HG03060 (cell line): Measurements from ENCODE around the gene FMNL2.
A peak's percentile ranks its signal among the peaks of the same experiment; 100 is the strongest.

Experiments
- ATAC-seq: cut with Tn5 transposase; IDR thresholded peaks from one replicate; pipeline ENCODE4 v1.9.1; 2021; ENCODE audit warnings: low read depth, moderate number of reproducible peaks; ENCODE audit not compliant: unreplicated experiment

The FMNL2 gene

DNA sequence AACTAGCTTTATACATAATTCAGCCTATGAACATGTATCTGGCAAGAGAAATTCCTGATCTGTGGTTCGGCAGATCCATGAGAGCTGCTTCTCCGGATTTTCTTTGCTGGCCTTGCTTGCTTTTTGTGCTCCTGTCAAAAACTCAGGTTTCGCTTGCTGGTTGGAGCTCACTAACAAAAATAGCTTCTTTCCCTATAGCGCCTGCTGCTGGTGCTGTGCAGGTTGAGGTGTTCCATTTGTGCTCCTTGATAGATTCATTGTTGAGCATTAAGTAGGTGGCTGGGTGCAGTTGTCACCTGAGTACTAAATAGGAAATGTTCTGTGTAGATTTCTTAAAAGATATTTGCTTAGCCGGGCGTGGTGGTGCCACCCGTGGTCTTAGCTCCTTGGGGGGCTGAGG lies 234.2 kb downstream of the FMNL2 start:
- no peak for ATAC-seq

DNA sequence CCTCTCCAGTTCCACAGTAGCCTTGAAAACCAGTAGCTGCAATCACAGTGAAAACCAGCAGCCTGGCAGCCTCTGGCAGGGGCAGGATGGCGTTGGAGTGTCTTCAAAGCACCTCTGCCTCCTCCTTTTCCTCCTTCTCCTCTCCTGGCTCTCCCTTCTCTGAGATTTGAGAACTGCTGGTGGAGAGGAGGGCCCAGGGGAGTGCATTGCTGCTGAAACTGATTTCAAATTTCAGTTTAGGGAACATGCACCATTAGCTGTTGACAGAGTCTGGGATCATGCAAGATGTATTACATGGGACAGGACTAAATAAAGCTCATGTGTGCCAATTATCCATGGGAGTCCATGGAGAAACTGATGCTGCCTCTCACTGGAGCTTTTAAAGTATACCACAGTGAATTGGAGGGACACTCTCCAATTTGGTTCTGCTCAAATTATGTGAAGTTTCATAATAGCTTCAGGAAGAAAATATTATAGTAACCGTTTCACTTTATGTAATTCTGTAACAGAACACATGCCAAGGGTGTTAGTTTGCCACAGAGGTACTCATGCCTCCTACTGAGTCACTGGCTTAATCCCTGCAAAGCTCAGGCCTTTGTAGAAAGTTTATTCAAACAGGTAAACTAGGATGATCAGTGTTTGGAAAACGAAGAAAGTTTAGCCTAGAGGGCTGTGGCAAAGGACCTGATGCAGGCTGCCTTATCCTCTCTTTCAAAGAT lies 236.2 kb downstream of the FMNL2 start:
- ATAC-seq, result no peak

DNA sequence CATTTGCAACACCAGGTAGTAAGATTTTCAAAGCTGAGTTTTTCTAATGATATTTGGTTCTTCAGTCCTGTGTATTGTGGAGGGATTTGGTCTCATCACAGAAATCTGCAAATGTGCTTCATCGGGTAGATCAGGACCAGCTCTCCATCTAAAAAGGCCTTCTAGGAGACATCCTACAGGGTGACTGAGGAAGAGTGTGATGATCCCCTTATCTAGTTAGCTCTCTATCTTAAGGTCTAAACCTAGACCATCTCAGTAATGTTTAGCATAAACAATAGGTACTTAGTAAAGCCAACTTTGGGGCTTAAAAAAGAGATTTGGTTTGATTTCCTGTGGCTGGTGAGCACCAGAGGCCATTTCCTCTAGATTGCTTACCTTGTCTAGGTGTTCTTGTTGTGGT lies 237.1 kb downstream of the FMNL2 start:
- no peak for ATAC-seq

DNA sequence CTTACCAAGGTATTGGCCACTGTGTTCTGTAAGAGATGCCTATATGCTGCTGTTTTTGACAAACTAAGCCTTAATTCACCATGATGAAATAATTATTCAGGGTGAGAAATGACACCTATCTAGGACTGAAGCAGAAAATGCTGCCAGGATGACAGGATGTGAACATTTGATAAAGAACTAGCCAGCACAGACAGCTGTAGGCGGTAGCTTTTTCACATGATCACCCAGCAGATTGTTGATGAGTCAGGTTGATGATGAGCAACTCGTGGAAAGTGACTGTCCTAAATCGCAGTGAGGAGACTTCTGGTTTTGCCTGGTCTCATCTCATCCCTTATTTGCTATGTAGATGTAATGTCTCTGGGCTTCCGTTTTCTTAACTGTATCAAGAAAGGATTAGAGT lies 238.2 kb downstream of the FMNL2 start:
- peak; percentile 94 for ATAC-seq

DNA sequence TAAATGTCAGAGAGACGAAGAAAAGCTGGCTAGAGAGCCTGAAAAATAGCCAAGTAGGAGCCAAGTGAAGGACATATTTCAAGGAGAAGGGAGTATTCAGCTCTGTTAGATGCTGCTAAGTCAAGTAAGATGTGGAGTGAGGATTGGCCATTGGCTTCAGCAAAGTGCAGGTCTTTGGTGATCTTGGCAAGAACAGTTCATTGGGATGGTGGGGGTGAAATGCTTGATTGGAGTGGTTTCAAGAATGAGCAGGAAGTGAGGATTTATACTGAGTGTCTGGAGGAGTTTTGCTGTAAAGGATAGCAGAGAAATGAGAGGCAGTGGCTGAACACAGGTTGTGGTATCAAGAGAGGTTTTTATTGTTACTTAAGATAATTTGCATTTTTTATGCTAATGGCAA lies 242.6 kb downstream of the FMNL2 start:
- ATAC-seq, result no peak

DNA sequence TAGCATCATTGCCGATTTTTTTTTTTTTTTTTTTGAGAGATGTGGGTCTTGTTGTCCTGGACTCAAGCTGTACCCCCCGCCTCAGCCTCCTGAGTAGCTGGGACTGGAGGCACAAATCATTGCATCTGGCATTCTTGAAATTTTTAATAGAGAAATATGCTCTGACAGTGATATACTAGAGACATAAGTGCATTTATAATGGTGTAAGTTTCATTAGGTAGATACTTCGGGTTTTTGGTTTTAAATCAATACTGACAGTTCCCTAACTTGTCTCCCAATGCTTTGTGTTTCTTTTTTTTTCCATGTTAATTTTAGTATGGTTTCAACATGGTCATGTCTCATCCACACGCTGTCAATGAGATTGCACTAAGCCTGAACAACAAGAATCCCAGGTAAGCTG lies 243.6 kb downstream of the FMNL2 start:
- no peak for ATAC-seq

DNA sequence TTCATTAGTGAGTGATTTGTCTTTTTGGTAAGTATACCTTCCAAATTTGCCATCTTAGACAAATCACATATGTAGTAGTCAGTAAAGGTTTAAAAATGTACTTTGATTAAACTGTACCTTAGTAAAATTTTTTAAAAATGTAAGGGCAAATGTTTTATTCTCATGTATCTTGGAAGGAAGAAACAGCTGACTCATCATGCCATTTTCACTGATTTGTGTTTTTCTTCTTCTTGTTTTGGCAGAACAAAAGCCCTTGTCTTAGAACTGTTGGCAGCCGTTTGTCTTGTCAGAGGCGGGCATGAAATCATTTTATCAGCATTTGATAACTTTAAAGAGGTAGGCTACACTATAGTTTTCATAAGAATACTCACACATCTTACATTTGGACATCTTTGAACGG lies 245.7 kb downstream of the FMNL2 start:
- no peak for ATAC-seq

DNA sequence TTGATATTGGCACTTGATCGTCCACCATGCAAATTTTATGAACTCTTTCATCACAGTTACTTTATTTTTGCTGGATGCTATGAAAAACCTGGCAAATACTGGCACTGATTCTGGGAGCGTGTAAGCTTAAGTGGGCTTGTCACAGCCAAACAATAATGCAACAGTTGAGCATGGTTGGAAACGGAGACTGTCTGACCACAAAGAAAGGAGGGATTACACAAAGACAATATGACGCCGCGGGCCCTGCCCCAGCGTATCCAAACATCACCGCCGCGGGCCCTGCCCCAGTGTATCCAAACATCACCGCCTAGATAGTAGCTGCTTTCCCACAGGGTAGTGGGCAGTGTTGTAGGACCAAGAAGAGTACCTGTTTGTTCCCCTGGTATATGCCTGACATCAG lies 246.4 kb downstream of the FMNL2 start:
- ATAC-seq, result no peak

DNA sequence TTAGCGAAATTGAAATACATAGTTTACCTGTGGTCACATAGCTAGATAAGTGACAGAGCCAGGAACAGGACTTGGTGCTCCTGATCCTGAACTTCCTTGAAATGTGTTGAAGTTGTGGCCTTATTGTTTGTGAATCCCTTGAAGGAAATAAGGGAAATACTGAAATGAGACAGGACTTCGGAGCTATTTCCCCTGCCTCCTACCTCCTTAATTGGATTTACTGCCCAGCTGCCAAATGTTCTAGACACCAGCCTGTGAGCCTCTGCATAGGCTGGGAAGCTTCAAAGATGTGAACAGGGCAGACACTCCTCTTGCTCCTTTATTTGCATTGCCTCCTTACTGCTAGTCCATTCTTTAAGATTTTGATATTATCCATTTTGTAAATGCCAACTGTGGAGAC lies 247.1 kb downstream of the FMNL2 start:
- ATAC-seq, result no peak

DNA sequence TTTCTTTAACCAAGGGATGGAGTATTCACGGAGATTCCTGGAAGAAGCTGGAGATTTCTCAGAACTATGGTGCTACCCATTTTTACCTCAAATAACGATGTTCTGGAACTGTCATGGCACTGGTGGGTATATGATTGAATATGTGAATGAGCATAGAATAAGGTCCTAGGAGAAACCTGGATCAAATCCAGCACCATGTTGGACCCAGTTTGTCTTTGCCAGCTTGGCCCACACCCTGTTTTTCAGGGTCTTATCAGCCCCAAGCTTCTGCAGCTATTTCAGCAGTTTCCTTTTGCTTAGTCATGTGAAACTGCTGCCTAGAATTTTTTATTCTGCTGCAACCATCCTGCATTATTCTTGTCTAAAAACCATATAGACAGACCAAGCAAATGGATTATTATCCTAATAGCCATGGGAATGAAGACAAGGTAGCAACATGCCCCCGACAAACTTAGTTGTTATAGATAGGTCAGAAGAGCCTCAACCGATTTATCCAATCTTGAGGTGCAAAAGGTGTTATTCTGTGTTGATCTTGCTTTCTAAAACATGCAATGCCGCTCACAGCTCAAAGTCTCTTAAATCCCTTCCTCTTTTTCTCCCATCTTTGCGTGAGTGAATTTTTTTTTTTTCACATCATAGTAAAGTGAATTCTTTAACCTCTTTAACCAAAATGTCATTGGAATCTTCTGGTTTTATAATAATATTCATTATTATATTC lies 248.7 kb downstream of the FMNL2 start:
- ATAC-seq, result no peak

DNA sequence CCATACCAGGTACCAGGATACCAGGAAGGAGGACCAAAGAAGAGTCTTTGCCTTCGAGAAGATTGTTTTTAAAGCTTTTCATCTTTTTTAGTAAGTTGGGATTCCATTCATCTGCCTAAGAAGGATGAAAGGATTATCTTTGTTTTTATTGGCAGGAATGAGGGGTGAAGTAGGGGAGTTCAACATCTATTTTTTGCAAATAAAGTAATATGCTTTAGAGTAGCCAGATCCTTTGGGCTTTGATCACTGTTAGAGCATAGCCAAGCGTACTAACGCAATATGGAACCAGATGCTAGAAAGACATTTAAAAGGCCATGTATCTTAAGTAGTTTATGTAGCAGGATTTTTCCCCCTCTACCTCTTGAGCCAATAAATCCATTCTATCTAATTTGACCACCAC lies 249.3 kb downstream of the FMNL2 start:
- no peak for ATAC-seq

DNA sequence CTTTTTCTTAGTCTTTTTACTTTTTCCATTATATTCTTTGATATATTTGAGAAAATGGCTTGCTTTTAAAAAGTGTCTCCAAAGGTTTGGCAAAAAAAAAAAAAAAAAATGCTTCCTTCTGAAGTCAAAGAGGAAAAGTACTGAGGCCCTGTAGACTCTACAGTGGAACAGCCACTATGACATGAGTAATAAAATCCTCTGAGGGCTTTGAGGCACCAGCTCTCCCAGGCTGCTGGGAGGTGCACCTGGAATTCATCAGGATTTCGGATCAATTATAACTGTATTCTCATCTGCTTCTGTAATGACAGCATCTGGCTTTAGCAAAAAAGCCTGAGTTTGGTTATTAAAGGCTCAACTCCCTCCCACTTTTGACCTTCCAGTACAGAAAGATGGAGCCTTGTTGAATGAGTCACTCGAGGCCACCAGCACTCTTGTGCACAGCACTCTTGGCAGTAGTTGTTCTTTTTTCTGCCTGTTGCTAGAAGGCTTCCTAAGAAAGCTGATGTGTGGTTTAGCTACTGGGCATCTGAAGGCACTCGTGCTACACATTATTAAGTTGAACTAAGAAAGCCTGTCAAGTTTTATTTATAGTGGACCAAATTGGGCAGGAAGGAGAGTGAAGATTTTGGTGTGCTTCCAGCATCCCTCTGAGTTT lies 251.0 kb downstream of the FMNL2 start:
- ATAC-seq, result no peak

DNA sequence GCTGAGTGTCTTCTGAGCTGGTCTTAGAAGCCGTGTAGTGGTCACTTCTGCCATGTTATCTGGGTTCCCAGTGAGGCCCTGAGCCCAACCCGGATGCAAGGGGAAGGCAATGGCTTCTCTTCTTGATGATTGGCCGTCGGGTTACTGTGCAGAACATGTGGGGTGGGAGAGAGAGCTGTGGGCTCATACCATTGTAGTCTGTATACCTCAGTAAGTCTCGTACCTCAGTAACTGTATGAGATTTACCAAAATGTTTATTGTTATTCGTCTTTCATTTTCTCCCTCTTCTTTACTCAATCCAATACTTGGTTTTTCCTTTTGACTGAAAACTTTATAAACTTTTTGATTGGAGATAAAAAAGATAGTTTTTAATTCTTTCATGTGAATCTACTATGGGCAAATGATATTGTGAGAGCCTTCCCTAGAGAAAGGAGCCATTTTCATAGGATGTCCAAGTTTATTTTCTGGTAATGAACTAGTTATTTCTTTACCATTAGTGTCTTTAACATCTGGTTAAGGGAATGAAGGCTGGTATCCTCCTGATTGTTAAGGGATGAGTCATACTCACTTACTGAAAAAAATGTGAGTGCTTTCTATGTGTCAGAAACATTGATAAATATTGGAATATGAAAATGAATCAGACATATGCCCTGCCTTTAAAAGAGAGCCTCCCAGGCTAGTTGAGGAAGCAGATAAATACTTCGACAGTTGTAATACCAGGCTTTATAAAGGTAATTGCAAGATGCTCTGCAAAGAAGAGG lies 252.4 kb downstream of the FMNL2 start:
- no peak for ATAC-seq

DNA sequence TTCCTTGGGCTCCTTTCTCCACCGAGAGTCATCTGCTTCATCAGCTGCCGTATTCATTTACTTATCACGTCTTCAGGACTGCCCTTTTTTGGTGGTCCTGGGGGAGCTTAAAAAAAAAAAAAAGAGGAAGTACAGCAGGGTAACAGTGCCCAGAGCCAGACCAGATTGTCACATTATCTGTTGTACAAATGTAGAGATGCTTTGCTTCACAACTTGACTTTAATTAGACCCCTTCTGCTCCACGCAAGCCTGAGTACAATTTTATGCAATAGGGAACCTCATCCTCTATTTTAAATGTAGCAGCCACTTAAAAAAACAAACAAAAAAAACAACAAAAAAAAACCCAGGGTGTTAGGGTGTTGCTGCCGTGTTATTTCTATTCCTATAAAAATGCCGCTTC lies 254.0 kb downstream of the FMNL2 start:
- no peak for ATAC-seq

DNA sequence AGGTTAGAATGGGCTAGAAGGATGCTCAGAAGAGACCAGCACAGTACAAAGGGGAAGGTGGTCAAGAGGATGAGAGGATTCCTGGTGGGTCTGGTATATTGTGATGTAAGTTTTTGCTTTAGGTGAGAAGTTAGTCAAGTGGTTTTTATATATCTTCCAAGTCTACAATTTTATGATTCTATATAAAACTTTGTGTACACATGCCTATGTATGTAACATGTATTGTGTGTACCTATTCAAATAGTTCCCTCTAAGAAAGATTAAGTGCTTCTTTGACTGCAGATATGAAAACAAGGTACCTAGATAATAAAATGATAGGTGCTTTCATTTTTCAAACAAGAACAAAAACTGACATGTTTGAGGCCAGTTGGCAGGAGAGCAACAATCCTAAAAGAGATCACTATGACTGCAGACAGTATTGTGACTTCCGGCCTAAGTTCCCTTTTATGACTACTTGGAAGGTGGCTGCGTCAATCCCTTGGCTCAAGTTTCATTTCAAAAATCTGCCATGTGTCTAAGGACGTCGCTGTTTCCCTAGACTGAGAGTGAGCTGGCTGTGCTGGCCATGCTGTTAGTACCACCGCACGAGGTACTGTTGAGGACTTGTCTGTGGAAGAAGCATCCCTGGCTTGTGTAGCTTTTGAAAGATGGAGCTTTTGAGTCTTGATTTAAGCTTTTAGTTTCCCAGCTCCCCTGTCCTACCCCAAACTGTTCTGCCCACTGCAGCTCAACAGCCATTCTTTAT lies 259.2 kb downstream of the FMNL2 start:
- peak; percentile 82 for ATAC-seq

DNA sequence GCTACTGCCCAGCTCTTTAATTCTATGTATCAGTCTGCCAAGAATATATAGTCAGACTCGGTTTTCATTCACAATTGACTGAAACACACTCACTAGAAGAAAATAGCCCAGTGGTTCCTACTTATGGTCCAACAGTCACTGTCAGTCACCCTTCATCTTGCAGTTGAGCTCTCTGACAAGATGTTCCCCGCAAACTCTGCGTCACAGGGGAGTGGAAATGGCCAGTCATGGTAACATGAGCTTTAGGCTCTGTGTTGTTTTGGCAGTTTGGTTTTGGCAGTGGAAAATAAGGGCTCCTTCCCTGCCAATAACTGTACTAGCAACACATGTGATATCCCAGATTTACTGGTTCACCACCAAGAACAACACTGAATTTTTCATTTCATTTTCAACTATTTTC lies 259.8 kb downstream of the FMNL2 start:
- ATAC-seq, result no peak

DNA sequence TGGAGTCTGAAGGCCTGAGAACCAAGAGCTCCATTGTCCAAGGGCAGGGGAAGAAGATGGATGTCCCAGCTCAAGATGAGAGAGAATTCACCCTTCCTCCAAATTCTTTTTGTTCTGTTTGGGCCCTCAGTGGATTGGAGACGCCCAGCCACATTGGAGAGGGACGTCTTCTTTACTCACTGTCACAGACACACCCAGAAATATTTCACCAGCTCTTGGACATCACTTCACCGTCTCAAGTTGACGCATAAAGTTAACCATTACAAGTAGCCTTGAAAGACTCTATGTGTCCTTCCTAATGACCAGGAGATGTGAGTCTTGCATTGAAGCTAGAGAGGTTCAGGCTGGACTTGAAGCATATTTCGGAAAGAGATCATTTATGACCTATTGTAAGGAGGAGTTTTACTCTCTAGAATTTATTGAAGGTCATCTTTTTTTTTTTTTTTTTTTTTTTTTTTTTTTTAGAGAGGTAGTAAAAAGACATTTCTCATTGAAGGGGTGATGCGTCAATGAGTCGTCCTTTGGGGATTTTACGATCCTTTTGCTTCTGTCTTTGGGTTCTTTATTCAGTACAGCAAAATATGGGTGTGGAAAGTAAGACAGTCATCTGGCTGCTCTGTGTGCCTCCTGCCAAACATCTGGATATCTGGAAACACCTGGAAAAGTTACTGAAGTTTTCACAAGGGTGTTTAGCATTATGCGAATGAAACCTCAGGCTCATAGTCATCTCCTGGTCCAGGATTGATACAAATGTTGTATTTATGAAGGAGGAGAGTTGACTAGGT lies 264.2 kb downstream of the FMNL2 start:
- no peak for ATAC-seq

DNA sequence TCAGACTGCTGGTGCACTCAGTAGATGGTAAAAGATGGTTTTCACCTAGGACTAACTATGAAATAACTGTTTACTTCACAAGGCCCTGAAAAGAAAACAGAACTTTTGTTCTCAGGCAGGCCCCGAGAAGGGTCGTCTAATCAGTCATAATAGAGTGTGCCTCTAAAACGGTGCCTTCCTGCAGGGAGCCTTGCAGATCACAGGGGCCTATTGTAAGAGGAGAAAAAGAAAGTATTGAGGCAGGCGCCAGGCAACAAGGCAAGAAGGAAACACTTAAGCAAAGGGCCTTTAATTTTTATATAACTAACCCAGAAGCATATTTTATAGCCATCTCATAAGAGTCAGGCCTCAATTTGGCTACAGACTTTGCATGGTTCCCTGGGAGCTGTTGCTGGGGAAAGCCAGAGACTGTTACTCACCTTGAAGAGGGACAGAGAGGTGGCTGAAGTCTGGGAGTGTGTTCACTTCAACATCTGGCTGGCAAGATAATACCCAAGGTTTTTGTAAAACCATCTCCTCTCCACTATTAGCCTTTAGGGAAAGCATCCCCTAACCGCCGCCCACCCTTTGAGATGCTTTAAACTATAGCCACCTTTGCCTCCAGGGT lies 265.2 kb downstream of the FMNL2 start:
- ATAC-seq, result no peak

DNA sequence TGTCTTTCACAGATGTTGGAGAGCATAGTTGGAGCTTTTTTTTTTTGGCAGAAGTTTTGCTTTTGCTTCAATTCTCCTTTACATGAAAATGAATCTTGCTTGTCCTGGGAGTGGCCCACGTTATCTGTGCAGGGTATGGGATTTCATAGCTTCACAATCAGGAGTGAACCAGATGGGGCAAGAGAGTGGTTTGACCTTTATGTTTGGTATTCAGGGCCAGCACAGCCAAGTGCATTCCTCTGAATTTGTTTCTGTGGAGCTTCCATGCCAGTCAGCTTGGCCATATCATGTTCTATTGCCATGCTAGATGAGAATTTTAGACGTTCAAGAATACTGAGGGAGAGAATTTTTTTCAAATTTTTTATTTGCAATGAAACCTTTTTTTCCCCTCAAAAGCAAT lies 265.7 kb downstream of the FMNL2 start:
- no peak for ATAC-seq
